ENCODE results near the gene PCCA. TPM values are rescaled to one million over a fixed set of nuclear protein-coding genes. Genes with fewer than 3 reads are reported as not detected.

PCCA gene
- total RNA-seq, 1 donor, result 33.7 TPM

DNA sequence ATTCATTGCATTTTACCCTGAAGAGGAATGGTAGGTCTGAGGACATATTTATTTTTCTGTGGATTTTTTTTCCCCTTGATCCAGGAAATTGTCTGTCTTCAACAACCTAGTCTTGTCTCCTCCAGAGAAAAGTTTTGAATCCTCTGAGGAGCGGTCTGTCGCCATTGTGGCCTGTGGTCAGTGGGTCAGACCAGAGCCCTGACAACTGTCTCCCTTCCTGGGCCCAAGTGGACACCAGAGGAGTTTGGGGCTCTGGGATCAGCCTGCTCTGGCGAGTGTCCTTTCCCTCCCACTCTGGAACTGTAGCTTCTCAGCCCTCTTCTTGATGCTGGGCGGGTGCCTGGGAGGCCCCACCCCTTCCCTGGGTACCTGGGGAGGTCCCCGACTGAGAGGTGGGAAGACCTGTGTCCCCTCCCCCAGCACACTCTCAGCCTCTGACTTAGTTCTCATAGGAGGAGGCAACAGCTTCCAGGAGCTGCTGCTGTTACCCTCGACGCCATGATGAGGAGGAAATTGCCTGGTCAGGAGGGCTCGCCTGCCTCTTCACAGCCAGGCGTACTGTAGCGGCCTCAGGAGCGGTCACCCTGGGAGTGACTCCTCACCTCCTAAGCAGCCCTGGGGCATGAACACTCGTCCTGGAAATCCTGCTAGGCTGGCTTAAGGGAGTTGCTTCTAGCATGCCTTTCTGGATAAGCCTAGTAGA, 389.4 kb downstream of the PCCA start:
- TF ChIP-seq, protein P1, sequence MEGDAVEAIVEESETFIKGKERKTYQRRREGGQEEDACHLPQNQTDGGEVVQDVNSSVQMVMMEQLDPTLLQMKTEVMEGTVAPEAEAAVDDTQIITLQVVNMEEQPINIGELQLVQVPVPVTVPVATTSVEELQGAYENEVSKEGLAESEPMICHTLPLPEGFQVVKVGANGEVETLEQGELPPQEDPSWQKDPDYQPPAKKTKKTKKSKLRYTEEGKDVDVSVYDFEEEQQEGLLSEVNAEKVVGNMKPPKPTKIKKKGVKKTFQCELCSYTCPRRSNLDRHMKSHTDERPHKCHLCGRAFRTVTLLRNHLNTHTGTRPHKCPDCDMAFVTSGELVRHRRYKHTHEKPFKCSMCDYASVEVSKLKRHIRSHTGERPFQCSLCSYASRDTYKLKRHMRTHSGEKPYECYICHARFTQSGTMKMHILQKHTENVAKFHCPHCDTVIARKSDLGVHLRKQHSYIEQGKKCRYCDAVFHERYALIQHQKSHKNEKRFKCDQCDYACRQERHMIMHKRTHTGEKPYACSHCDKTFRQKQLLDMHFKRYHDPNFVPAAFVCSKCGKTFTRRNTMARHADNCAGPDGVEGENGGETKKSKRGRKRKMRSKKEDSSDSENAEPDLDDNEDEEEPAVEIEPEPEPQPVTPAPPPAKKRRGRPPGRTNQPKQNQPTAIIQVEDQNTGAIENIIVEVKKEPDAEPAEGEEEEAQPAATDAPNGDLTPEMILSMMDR (IDR thresholded peaks at IDR 0.05; ENCODE audit: insufficient read depth, low read depth, low read length), result no peak
- no peak overlapping the region for H3K4me3 ChIP-seq (ENCODE audit: low read depth, low read length)
- DNase-seq (ENCODE audit: low read depth), result no peak

DNA sequence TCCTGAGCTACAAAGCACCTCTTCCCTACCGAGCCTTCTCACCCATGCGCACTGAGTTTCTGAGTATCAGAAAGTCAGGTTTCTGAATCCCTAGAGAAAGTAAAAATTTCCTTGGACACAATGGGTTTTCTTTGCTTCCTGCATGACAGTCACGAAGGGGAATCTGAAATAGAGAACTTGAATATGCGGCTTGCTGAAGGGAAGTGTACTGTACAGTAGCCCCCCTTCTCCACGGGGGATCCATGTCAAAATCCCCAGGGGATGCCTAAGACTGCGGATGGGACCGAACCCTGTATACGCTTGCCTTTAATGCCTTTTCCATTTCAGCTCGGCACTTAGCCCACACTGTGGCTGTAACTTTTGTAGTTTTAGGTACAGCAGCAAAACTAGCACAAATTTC, 391.8 kb downstream of the PCCA start:
- TF ChIP-seq, protein P1 (IDR thresholded peaks at IDR 0.05; ENCODE audit: insufficient read depth, low read depth, low read length), result no peak
- DNase-seq (ENCODE audit: low read depth), result no peak
- no peak overlapping the region for H3K4me3 ChIP-seq (ENCODE audit: low read depth, low read length)

DNA sequence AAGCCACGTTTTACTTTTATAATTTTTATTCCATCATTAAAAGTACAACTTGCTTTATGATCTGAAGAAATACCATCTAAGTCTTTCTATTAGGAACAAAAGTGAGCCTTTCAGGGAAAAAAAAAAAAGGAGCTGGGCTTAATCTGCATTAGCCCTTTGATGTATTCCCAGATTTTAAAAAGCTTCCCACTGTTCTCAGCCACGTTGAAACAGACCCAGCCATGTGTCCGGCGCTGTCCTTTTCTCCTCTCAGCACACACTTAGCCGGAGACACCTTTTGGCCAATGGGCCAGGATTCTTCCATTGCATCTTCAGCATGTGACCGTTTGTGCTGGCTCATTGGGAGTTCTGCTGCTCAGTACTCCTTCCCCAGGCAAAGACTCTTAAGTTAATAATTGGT, 394.2 kb downstream of the PCCA start:
- TF ChIP-seq, protein P1 (IDR thresholded peaks at IDR 0.05; ENCODE audit: insufficient read depth, low read depth, low read length), result no peak
- no peak for DNase-seq (ENCODE audit: low read depth)
- no peak overlapping the region for H3K4me3 ChIP-seq (ENCODE audit: low read depth, low read length)

DNA sequence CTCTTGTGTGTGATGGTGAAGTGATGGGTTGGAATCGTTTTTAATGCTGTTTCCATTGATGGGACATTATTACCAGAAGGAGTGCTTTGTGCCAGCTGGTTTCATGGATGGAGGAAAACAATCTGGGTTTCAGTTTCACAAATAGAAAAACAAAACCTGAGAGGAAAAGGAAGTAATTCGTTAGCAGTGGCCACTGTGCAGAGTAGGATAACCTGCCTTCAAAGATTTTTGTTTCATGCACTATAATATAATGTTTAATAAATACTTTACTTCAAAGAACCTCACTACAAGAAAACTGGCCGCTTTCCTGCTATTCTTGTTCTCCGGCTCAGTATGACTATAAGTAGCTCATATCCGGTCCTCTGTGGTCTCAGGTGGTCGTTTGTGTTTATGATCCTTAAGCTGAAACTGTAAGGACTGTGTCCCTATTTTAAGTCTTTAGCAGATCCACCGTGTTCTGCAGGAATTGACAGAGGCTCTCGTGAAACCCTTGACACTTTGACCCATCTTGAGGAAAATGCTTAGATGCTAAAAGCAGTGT, 395.0 kb downstream of the PCCA start:
- no peak overlapping the region for H3K4me3 ChIP-seq (ENCODE audit: low read depth, low read length)
- TF ChIP-seq, protein P1 (IDR thresholded peaks at IDR 0.05; ENCODE audit: insufficient read depth, low read depth, low read length), result no peak
- DNase-seq (ENCODE audit: low read depth), result no peak

DNA sequence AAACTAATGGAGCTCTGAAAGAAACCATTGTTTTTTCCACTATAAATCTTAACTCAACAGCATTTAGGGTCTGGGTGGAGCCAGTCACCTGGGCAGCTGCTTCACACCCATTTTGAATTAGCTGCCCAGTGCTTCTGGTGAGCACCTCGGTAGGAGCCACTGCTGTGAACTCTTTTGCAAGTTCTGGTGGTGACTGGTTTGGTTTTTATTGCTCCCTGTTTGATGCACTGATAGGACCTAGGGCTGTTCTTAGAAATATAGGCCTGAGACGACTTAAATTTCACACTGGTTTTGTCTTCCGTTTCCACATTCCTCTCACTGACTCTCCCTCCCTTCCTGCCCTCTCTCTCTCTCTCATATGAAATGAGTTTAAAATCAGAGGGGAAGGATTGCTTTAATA, 395.8 kb downstream of the PCCA start:
- H3K4me3 ChIP-seq (ENCODE audit: low read depth, low read length), result no peak overlapping the region
- TF ChIP-seq, protein P1 (IDR thresholded peaks at IDR 0.05; ENCODE audit: insufficient read depth, low read depth, low read length), result no peak
- DNase-seq (ENCODE audit: low read depth), result no peak

DNA sequence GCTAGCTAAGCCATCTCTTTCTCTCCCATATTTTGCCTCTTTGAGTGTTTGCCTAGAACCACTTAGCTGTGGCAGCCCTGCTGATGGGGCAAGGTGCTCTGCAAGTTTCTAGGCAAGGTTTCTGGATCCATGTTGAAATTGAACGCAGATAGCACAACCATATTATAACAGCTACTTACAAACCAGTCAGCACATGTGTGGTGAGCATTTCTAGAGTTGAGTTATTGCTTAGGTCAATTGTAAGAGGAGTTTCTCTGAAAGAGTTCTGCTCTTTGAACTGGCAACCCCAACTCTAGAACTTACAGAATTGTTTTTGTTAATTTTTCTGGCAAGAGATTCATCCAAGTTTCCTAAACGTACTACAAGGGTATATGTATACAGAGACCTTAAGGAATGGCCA, 396.4 kb downstream of the PCCA start:
- H3K4me3 ChIP-seq (ENCODE audit: low read depth, low read length), result no peak overlapping the region
- no peak for DNase-seq (ENCODE audit: low read depth)
- TF ChIP-seq, protein P1 (IDR thresholded peaks at IDR 0.05; ENCODE audit: insufficient read depth, low read depth, low read length), result no peak

DNA sequence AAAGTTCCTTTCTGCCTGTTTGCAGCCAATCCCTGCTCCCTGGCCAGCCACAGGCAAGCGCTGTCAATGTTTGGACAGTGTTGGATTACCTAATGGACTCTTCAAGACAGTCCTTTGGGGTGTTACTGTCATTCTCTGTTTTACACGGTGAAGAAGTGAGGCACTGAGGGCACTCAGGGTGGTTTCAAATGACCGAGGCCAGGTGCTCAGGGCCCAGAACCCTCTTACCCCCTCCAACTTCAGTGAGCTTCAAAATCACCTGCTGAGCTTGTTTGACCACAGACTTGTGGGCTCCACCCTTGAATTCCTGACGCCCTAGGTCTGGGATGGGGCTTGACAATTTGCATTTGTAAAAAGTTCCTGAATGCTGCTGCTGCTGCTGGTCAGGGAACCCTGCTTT, 401.8 kb downstream of the PCCA start:
- TF ChIP-seq, protein P1 (IDR thresholded peaks at IDR 0.05; ENCODE audit: insufficient read depth, low read depth, low read length), result no peak
- no peak overlapping the region for H3K4me3 ChIP-seq (ENCODE audit: low read depth, low read length)
- DNase-seq (ENCODE audit: low read depth), result no peak

All from fibroblast of villous mesenchyme (primary cell).